RWPE2 (cell line): ENCODE results near the gene BMP8A.
"Not testable (repeated sequence)": the region's sequence is repeated elsewhere in the genome, so short reads cannot be mapped to it uniquely, and the experiment has no call there.

ENCODE experiments used
- ATAC-seq: fragments of 200-7000 bp; cut with Tn5 transposase; 3 replicates; pipeline ENCODE4 v1.9.1; 2021; ENCODE audit warnings: low read depth
- DNase-seq: peaks from one replicate; pipeline ENCODE4 v3.0.0-alpha.2; 2020; ENCODE audit warnings: low spot score
- H3K27ac ChIP-seq: fragments of 450-650 bp; 2 replicates; pipeline ENCODE4 v1.5.1; 2017; ENCODE audit warnings: mild to moderate bottlenecking; ENCODE audit not compliant: poor library complexity, severe bottlenecking
- H3K27me3 ChIP-seq: fragments of 250-450 bp; sonication (Bioruptor Pico); 2 replicates; pipeline ENCODE4 v1.5.1; 2021; ENCODE audit warnings: mild to moderate bottlenecking, moderate library complexity; ENCODE audit not compliant: insufficient read depth, poor library complexity, severe bottlenecking
- H3K36me3 ChIP-seq: fragments of 250-450 bp; sonication (Bioruptor Pico); 2 replicates; pipeline ENCODE4 v1.5.1; 2020; ENCODE audit warnings: low read depth, mild to moderate bottlenecking, moderate library complexity
- H3K4me1 ChIP-seq: fragments of 250-450 bp; sonication (Bioruptor Pico); 2 replicates; pipeline ENCODE4 v1.5.1; 2021; ENCODE audit warnings: mild to moderate bottlenecking, moderate library complexity; ENCODE audit not compliant: insufficient read depth, poor library complexity, severe bottlenecking
- H3K4me3 ChIP-seq: fragments of 250-450 bp; sonication (Bioruptor Pico); 2 replicates; pipeline ENCODE4 v1.5.1; 2021; ENCODE audit warnings: mild to moderate bottlenecking, moderate library complexity; ENCODE audit not compliant: severe bottlenecking
- H3K9me3 ChIP-seq: fragments of 250-450 bp; sonication (Bioruptor Pico); 2 replicates; pipeline ENCODE4 v1.5.1; 2021; ENCODE audit warnings: mild to moderate bottlenecking, moderate library complexity; ENCODE audit not compliant: severe bottlenecking
- CTCF ChIP-seq: fragments of 450-650 bp; IDR thresholded peaks from one replicate; pipeline ENCODE4 v1.5.1; 2017; ENCODE audit warnings: mild to moderate bottlenecking, moderate library complexity; ENCODE audit not compliant: poor library complexity, severe bottlenecking

BMP8A gene

GRCh38 chr1:39462074-39462473, 29.4 kb upstream of the BMP8A start:
- TF ChIP-seq CTCF = no peak
- H3K27me3 ChIP-seq = no peaks in the 10 kb centered on the region
- ATAC-seq (no peak), DNase-seq (no peak)
- no peak overlapping the region for H3K4me3 ChIP-seq
- H3K4me1 ChIP-seq = no peaks in the 10 kb centered on the region
- H3K36me3 ChIP-seq = peaks cover 93% of the 10 kb centered on the region
- H3K9me3 ChIP-seq = no peaks in the 10 kb centered on the region
- no peak overlapping the region for H3K27ac ChIP-seq

GRCh38 chr1:39466413-39467107, 24.9 kb upstream of the BMP8A start:
- Histone ChIP-seq H3K27me3 (no peaks in the 10 kb centered on the region), H3K4me1 (no peaks in the 10 kb centered on the region), H3K9me3 (no peaks in the 10 kb centered on the region), H3K27ac (no peak overlapping the region), H3K4me3 (no peak overlapping the region), H3K36me3 (peaks cover 91% of the 10 kb centered on the region)
- no peak for TF ChIP-seq CTCF
- DNase-seq = no peak
- no peak for ATAC-seq

- H3K4me3 ChIP-seq, H3K27ac ChIP-seq, DNase-seq, H3K27me3 ChIP-seq, H3K9me3 ChIP-seq, ATAC-seq, H3K4me1 ChIP-seq: not testable (repeated sequence)
- H3K36me3 ChIP-seq = peaks cover 91% of the 10 kb centered on the region
These were observed 24.2 kb upstream of the BMP8A start for GRCh38 chr1:39467108-39467720.

GRCh38 chr1:39469150-39469549, 22.3 kb upstream of the BMP8A start:
- H3K27ac ChIP-seq = no peak overlapping the region
- DNase-seq (no peak), ATAC-seq (no peak)
- peaks cover 86% of the 10 kb centered on the region for H3K36me3 ChIP-seq
- no peaks in the 10 kb centered on the region for H3K9me3 ChIP-seq
- H3K4me3 ChIP-seq = no peak overlapping the region
- no peaks in the 10 kb centered on the region for H3K4me1 ChIP-seq
- TF ChIP-seq CTCF = no peak
- H3K27me3 ChIP-seq = peaks cover 2% of the 10 kb centered on the region

GRCh38 chr1:39470040-39470439, 21.4 kb upstream of the BMP8A start:
- no peaks in the 10 kb centered on the region for H3K9me3 ChIP-seq
- H3K4me1 ChIP-seq = no peaks in the 10 kb centered on the region
- peaks cover 2% of the 10 kb centered on the region for H3K27me3 ChIP-seq
- H3K4me3 ChIP-seq = no peak overlapping the region
- DNase-seq (no peak), ATAC-seq (no peak)
- TF ChIP-seq CTCF = no peak
- no peak overlapping the region for H3K27ac ChIP-seq
- H3K36me3 ChIP-seq = peaks cover 87% of the 10 kb centered on the region
